Mammary epithelial cell (primary cell): ENCODE measurements around the gene CNOT3.

ENCODE experiments used
- EZH2 ChIP-seq: IDR thresholded peaks from 2 replicates; pipeline ENCODE4 v1.6.1; 2012; ENCODE audit warnings: low read length, inconsistent platforms, borderline replicate concordance
- TF ChIP-seq, protein P1 (sequence below), 2 donors: IDR thresholded peaks in 1 of 2; conservative IDR thresholded peaks in 1 of 2; 2 replicates each; pipeline ENCODE4 v1.5.1; 2011 to 2012; ENCODE audit warnings: inconsistent platforms in 2 of 2, low read length in 2 of 2, mild to moderate bottlenecking in 2 of 2, control low read depth in 1 of 2, low read depth in 1 of 2; ENCODE audit not compliant: insufficient read depth in 1 of 2; ENCODE audit errors: extremely low read depth in 1 of 2

DNA sequence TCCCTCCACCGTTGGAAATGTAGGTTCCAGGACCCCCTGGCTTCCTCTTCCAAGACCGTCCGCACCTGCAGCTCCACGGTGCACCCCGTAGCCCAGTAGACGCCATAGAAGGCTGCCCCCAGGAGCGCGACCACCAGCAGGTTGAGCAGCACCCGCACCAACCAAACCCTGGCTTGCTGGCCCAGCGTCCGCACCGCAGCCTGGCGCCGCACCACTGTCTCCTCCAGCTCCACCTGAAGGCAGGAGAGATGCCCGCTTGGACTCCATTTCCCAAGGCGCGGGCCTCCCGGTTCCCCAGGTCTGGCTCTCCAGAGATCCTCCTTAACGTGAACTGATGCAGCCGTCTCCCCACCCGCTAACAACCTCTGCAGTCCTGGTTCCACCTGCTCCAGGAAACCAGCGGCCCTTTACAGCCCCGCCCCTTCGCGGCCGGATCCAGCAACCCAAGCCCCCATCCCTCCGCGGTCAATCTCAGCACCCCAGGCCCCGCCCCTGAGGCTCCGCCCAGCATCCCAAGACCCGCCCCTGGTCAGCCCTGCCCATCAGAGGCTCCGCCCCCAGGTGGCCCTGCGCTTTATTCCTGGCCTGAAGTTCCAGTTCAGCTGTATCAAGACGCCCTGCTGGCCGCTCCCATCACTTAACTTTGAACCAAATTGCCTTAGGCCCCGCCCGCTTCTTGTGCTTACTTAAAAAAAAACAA is 27.0 kb downstream of the CNOT3 start:
- TF ChIP-seq, protein P1, sequence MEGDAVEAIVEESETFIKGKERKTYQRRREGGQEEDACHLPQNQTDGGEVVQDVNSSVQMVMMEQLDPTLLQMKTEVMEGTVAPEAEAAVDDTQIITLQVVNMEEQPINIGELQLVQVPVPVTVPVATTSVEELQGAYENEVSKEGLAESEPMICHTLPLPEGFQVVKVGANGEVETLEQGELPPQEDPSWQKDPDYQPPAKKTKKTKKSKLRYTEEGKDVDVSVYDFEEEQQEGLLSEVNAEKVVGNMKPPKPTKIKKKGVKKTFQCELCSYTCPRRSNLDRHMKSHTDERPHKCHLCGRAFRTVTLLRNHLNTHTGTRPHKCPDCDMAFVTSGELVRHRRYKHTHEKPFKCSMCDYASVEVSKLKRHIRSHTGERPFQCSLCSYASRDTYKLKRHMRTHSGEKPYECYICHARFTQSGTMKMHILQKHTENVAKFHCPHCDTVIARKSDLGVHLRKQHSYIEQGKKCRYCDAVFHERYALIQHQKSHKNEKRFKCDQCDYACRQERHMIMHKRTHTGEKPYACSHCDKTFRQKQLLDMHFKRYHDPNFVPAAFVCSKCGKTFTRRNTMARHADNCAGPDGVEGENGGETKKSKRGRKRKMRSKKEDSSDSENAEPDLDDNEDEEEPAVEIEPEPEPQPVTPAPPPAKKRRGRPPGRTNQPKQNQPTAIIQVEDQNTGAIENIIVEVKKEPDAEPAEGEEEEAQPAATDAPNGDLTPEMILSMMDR (conservative IDR thresholded peaks at IDR 0.05 in 1 of 2, IDR thresholded peaks at IDR 0.05 in 1 of 2; ENCODE audit: extremely low read depth in 1 of 2, insufficient read depth in 1 of 2, low read depth in 1 of 2, low read length in 2 of 2) = no peak
- TF ChIP-seq EZH2 = no peak
